OCI-LY7 (cell line): ENCODE data around the gene TBC1D3B. TPM values are rescaled to one million over a fixed set of nuclear protein-coding genes. Genes with fewer than 3 reads are reported as not detected.
A peak's percentile ranks its signal among the peaks of the same experiment; 100 is the strongest.
"Not testable (repeated sequence)": the region's sequence is repeated elsewhere in the genome, so short reads cannot be mapped to it uniquely, and the experiment has no call there.

Experiments
- BruUV-seq: library from RNA; stranded (reverse); fragments of 400-500 nt; replicated peaks from 2 replicates; lab custom pipeline; 2021; lab: Mats Ljungman, UMichigan
- CTCF ChIA-PET: fragments of 300-600 bp; sonication (Branson Sonifier 250); formaldehyde crosslinking; loops from one replicate; lab custom pipeline; 2022; ENCODE audit warnings: antibody characterized with exemption; ENCODE audit not compliant: unreplicated experiment; lab: Charles Lee
- POLR2A ChIA-PET: fragments of 300-600 bp; sonication (Branson Sonifier 250); formaldehyde crosslinking; loops from one replicate; lab custom pipeline; 2022; ENCODE audit warnings: antibody characterized with exemption; lab: Charles Lee
- DNase-seq: peaks from one replicate; pipeline ENCODE4 v3.0.0-alpha.2; 2015; ENCODE audit warnings: low spot score
- H2AFZ ChIP-seq: fragments of 200-600 bp; sonication (generic), shearing (Covaris generic); 2 replicates; pipeline ENCODE4 v1.6.1; 2014; ENCODE audit warnings: mild to moderate bottlenecking, antibody characterized with exemption, low read length, moderate library complexity
- H3K27ac ChIP-seq: fragments of 200-600 bp; sonication (generic); 2 replicates; pipeline ENCODE4 v1.5.1; 2014; ENCODE audit warnings: mixed run types, low read depth, mild to moderate bottlenecking, moderate library complexity, low read length, inconsistent platforms; ENCODE audit not compliant: poor library complexity, severe bottlenecking
- H3K36me3 ChIP-seq: fragments of 200-600 bp; sonication (generic); 2 replicates; pipeline ENCODE4 v1.6.1; 2014; ENCODE audit warnings: mild to moderate bottlenecking, antibody characterized with exemption, low read length, moderate library complexity, mixed read lengths; ENCODE audit not compliant: insufficient read depth
- H3K4me1 ChIP-seq: fragments of 200-600 bp; sonication (generic); 2 replicates; pipeline ENCODE4 v1.5.1; 2014; ENCODE audit warnings: mild to moderate bottlenecking, low read length; ENCODE audit not compliant: insufficient read depth, poor library complexity, severe bottlenecking
- H3K4me2 ChIP-seq: fragments of 200-600 bp; sonication (generic); 2 replicates; pipeline ENCODE4 v1.6.1; 2014; ENCODE audit warnings: mild to moderate bottlenecking, low read length
- H3K4me3 ChIP-seq: fragments of 200-600 bp; sonication (generic); 2 replicates; pipeline ENCODE4 v1.5.1; 2014; ENCODE audit warnings: mild to moderate bottlenecking, low read depth, low read length; ENCODE audit not compliant: poor library complexity, severe bottlenecking
- H3K79me2 ChIP-seq: fragments of 200-600 bp; sonication (generic); 2 replicates; pipeline ENCODE4 v1.6.1; 2016; ENCODE audit warnings: low read depth, mild to moderate bottlenecking, low read length, moderate library complexity, mixed read lengths; ENCODE audit not compliant: insufficient read depth
- H3K9me2 ChIP-seq: fragments of 200-600 bp; sonication (generic); 2 replicates; pipeline ENCODE4 v1.6.1; 2016; ENCODE audit warnings: mild to moderate bottlenecking, low read length, mixed read lengths; ENCODE audit not compliant: insufficient read depth
- H3K9me3 ChIP-seq: fragments of 200-600 bp; sonication (generic); 2 replicates; pipeline ENCODE4 v1.6.1; 2014; ENCODE audit warnings: mild to moderate bottlenecking, mixed run types, low read length, mixed read lengths
- H4K20me1 ChIP-seq: fragments of 200-600 bp; sonication (generic); 2 replicates; pipeline ENCODE4 v1.6.1; 2014; ENCODE audit warnings: mild to moderate bottlenecking, antibody characterized with exemption, low read length, moderate library complexity, mixed read lengths; ENCODE audit not compliant: insufficient read depth
- EZH2phosphoT487 ChIP-seq: fragments of 200-600 bp; sonication (generic); IDR thresholded peaks from 2 replicates; pipeline ENCODE4 v1.6.1; 2018; ENCODE audit warnings: low read depth, borderline replicate concordance, mild to moderate bottlenecking, mixed run types, antibody characterized with exemption, low read length, moderate library complexity, mixed read lengths
- intact Hi-C: fragments of 100-400 bp; cut with micrococcal nuclease; formaldehyde crosslinking; loops from one replicate; pipeline ENCODE4 v1.10.0; 2022; ENCODE audit not compliant: unreplicated experiment
- total RNA-seq, 2 experiments: library from RNA; depleted of rRNA in 1 of 2; stranded (reverse); fragments of >200 nt in 1 of 2; shearing (Covaris generic) in 1 of 2; gene quantifications; 2 replicates each; pipeline ENCODE4 v1.2.3, GENCODE V29; 2014 to 2022
- TF ChIP-seq, protein P1 (sequence below): fragments of 200-600 bp; sonication (generic); conservative IDR thresholded peaks from 2 replicates; pipeline ENCODE4 v1.5.1; 2014; ENCODE audit warnings: mild to moderate bottlenecking, antibody characterized with exemption, low read length, moderate library complexity, mixed read lengths

TBC1D3B gene
- total RNA-seq, 2 experiments from 2014 or later, result 3.0 to 13.8 TPM

GRCh38 chr17:36212966-36213365, 36.5 kb upstream of the TBC1D3B start:
- ChIA-PET CTCF (no interaction called here), POLR2A (no interaction called here)
- H3K4me2 ChIP-seq, result no peak overlapping the region
- no peaks in the 10 kb centered on the region for H3K36me3 ChIP-seq
- no peak for DNase-seq
- no peak overlapping the region for H2AFZ ChIP-seq
- H3K27ac ChIP-seq, result no peak overlapping the region
- no peaks in the 10 kb centered on the region for H3K9me3 ChIP-seq
- H4K20me1 ChIP-seq, result no peaks in the 10 kb centered on the region
- no TSS peak for BruUV-seq
- peaks cover 30% of the 10 kb centered on the region for H3K4me1 ChIP-seq
- H3K79me2 ChIP-seq, result no peaks in the 10 kb centered on the region
- intact Hi-C loops, result no loop called here
- no peaks in the 10 kb centered on the region for H3K9me2 ChIP-seq
- no peak overlapping the region for H3K4me3 ChIP-seq
- TF ChIP-seq EZH2phosphoT487, result no peak

GRCh38 chr17:36212272-36212605, 35.8 kb upstream of the TBC1D3B start:
- no peaks in the 10 kb centered on the region for H3K79me2 ChIP-seq
- no TSS peak for BruUV-seq
- intact Hi-C loops, result no loop called here
- H2AFZ ChIP-seq, result no peak overlapping the region
- ChIA-PET POLR2A (no interaction called here), CTCF (no interaction called here)
- H3K27ac ChIP-seq, result no peak overlapping the region
- no peak overlapping the region for H3K4me3 ChIP-seq
- no peaks in the 10 kb centered on the region for H3K36me3 ChIP-seq
- DNase-seq, result no peak
- H3K4me1 ChIP-seq, result peaks cover 30% of the 10 kb centered on the region
- no peak overlapping the region for H3K4me2 ChIP-seq
- no peaks in the 10 kb centered on the region for H3K9me3 ChIP-seq
- no peaks in the 10 kb centered on the region for H3K9me2 ChIP-seq
- TF ChIP-seq, protein P1, sequence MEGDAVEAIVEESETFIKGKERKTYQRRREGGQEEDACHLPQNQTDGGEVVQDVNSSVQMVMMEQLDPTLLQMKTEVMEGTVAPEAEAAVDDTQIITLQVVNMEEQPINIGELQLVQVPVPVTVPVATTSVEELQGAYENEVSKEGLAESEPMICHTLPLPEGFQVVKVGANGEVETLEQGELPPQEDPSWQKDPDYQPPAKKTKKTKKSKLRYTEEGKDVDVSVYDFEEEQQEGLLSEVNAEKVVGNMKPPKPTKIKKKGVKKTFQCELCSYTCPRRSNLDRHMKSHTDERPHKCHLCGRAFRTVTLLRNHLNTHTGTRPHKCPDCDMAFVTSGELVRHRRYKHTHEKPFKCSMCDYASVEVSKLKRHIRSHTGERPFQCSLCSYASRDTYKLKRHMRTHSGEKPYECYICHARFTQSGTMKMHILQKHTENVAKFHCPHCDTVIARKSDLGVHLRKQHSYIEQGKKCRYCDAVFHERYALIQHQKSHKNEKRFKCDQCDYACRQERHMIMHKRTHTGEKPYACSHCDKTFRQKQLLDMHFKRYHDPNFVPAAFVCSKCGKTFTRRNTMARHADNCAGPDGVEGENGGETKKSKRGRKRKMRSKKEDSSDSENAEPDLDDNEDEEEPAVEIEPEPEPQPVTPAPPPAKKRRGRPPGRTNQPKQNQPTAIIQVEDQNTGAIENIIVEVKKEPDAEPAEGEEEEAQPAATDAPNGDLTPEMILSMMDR, result no peak
- no peak for TF ChIP-seq EZH2phosphoT487
- H4K20me1 ChIP-seq, result no peaks in the 10 kb centered on the region

DNA sequence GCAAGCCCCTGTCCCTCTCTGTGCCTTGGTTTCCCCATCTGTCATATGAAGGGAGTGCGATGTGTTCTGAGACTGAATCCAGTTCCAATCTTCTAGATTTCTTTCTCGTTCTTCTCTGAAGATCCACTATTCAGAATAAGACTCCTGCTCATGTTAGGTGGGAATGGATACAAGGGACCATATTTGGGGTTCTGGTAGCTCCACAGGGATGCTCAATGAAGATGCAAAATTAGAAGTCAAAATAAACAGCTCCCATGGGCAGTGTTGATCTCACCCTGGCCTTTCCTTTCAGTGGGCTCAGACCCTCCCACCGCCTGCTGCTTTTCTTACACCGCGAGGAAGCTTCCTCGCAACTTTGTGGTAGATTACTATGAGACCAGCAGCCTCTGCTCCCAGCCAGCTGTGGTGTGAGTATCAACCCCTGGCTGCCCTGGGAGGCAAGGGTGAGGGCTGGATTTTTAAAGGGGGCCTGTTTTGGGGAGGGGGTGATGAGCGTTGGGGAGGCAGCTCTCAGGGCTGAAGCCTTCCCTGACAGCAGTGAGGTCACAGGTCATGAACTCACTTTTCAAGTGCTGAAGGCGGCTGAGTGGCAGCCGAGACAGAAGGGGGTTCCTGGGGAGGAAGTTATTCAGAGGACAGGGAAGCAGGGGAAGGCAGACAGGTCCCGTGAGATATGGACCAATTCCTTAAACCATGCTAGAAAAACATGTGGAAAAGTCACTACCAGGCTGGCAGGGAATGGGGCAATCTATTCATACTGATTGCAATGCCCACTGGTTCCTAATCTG, 35.2 kb upstream of the TBC1D3B start:
- H2AFZ ChIP-seq, H3K79me2 ChIP-seq, DNase-seq, H4K20me1 ChIP-seq, BruUV-seq, H3K9me2 ChIP-seq, H3K36me3 ChIP-seq, H3K4me3 ChIP-seq, H3K27ac ChIP-seq, H3K9me3 ChIP-seq, intact Hi-C loops, CTCF ChIA-PET: not testable (repeated sequence)
- H3K4me2 ChIP-seq, result peak overlapping the region; percentile 26; the same call in 1 of the 2 replicates
- POLR2A ChIA-PET, result interaction anchor here (0.6 kb wide), 1 partner anchor 114 kb away, joined by 5 read pairs; no protein-coding TSS in a partner anchor
- H3K4me1 ChIP-seq, result peaks cover 30% of the 10 kb centered on the region

- H4K20me1 ChIP-seq, CTCF ChIA-PET, BruUV-seq, H3K9me2 ChIP-seq, H3K9me3 ChIP-seq, H3K79me2 ChIP-seq, H3K36me3 ChIP-seq, intact Hi-C loops, POLR2A ChIA-PET: not testable (repeated sequence)
- Histone ChIP-seq H3K4me1 (peaks cover 40% of the 10 kb centered on the region), H3K4me2 (peak within 1 kb of the TSS; percentile 75), H3K4me3 (peak within 1 kb of the TSS; percentile 31), H2AFZ (peak within 1 kb of the TSS; percentile 16; the same call in 1 of the 2 replicates), H3K27ac (peak within 1 kb of the TSS; percentile 36)
- DNase-seq, result peak; percentile 64
Observed at GRCh38 chr17:36210439-36211211, 34.2 kb upstream of the TBC1D3B start, which contains the start of gene CCL4L2. Gene CCL4L2 (plus strand): TSS chr17:36211063.
